Measurements from ENCODE around the gene OR2T27. TPM values are rescaled to one million over a fixed set of nuclear protein-coding genes. Genes with fewer than 3 reads are reported as not detected.

Gene OR2T27
- total and polyA plus RNA-seq, 2 experiments from 2014 or later, result not detected

DNA sequence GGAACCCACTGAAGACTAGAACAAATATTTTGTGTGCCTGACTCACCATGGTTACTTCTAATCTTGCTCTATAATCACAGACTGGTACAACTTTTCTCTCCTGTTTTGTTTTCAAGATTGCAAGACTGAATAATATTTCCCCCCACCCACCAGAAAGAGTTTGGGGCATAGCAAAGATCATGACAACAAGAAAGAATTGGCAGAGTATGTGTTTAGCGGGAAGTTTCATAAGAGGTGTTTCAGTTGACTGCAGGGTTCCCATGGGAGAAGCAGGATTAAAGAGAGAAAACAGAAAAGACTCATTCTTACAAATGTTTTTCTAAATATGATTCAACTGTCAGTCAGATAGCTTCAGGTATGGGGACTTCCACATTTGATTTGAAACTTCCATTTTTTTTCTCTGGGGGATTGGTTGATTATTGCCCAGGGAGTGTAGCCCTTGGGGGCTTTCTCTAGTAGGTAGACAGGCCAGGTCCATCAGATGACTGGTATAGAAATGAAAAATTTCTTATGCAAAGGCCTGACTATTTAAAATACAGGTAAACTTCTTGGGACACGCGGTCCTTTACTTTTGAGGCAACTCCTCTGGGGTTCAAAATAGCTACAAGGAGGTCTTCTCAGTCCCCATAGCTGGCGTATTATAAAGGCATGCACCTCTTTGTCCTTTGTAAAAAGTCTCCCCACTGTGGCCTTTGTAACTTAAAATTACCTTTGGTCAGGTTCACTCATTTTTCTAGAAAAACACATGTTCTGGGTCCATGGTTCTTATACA lies 33.4 kb upstream of the OR2T27 start:
- Histone ChIP-seq H3K27me3 (ENCODE audit: insufficient read depth) (no peaks in the 10 kb centered on the region), H3F3A (replicated peaks; ENCODE audit: low read depth) (no peaks in the 10 kb centered on the region), H3K79me2 (replicated peaks; ENCODE audit: insufficient read depth) (no peaks in the 10 kb centered on the region), H3K36me3 (ENCODE audit: insufficient read depth) (no peaks in the 10 kb centered on the region), H3K4me2 (no peak overlapping the region), H3K9me2 (ENCODE audit: insufficient read depth) (no peaks in the 10 kb centered on the region), H3K4me3 (no peak overlapping the region), H2AFZ (no peak overlapping the region), H3K27ac (ENCODE audit: low read depth) (no peak overlapping the region), H4K20me1 (replicated peaks; ENCODE audit: insufficient read depth) (no peaks in the 10 kb centered on the region), H3K4me1 (ENCODE audit: insufficient read depth) (no peaks in the 10 kb centered on the region)
- Mint-ChIP-seq H3K4me1 (no peaks in the 10 kb centered on the region), H3K4me3 (no peak overlapping the region), H3K9me3 (peaks cover 88% of the 10 kb centered on the region), H3K36me3 (ENCODE audit: low read depth) (peaks cover 32% of the 10 kb centered on the region), H3K27me3 (ENCODE audit: insufficient read depth, low read depth, poor library complexity) (peaks cover 2% of the 10 kb centered on the region), H3K27ac (no peak overlapping the region)
- ATAC-seq (no peak), DNase-seq (ENCODE audit: low spot score) (no peak)
- TF ChIP-seq EZH2 (IDR thresholded peaks at IDR 0.05; ENCODE audit: low read depth, unreplicated experiment) (no peak), POLR2AphosphoS5 (IDR thresholded peaks at IDR 0.05; ENCODE audit: low read depth) (no peak)
- TF ChIP-seq, protein P1, sequence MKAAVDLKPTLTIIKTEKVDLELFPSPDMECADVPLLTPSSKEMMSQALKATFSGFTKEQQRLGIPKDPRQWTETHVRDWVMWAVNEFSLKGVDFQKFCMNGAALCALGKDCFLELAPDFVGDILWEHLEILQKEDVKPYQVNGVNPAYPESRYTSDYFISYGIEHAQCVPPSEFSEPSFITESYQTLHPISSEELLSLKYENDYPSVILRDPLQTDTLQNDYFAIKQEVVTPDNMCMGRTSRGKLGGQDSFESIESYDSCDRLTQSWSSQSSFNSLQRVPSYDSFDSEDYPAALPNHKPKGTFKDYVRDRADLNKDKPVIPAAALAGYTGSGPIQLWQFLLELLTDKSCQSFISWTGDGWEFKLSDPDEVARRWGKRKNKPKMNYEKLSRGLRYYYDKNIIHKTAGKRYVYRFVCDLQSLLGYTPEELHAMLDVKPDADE (IDR thresholded peaks at IDR 0.05), result no peak

DNA sequence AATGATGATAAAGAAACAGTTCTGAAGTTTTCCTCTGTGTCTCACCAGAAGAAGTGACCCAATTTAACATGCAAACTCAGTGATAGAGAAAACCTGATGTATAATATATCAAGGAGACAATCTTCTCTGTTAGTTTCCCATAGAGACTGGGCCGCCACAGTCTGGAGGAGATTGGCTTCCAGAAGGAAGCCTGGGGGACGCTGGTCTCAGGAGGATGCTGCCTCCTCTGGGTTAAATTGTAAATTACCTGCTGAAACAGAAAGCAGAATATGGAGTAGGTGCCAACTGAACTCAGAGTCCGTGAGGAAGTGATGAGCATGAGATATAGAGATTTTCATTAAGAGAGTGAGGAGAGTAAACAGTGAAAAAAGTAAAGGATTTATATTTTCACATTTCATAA lies 31.5 kb upstream of the OR2T27 start:
- Histone ChIP-seq H3K4me3 (no peak overlapping the region), H3K36me3 (ENCODE audit: insufficient read depth) (no peaks in the 10 kb centered on the region), H2AFZ (no peak overlapping the region), H3K4me1 (ENCODE audit: insufficient read depth) (no peaks in the 10 kb centered on the region), H3K79me2 (replicated peaks; ENCODE audit: insufficient read depth) (no peaks in the 10 kb centered on the region), H3K9me2 (ENCODE audit: insufficient read depth) (no peaks in the 10 kb centered on the region), H3K4me2 (no peak overlapping the region), H3K27ac (ENCODE audit: low read depth) (no peak overlapping the region), H3F3A (replicated peaks; ENCODE audit: low read depth) (no peaks in the 10 kb centered on the region), H3K27me3 (ENCODE audit: insufficient read depth) (no peaks in the 10 kb centered on the region), H4K20me1 (replicated peaks; ENCODE audit: insufficient read depth) (no peaks in the 10 kb centered on the region)
- ATAC-seq (no peak), DNase-seq (ENCODE audit: low spot score) (no peak)
- no peaks in the 10 kb centered on the region for H3K4me1 Mint-ChIP-seq
- H3K9me3 Mint-ChIP-seq, result peaks cover 87% of the 10 kb centered on the region
- no peak overlapping the region for H3K27ac Mint-ChIP-seq
- peaks cover 25% of the 10 kb centered on the region for H3K36me3 Mint-ChIP-seq (ENCODE audit: low read depth)
- no peak overlapping the region for H3K4me3 Mint-ChIP-seq
- peaks cover 2% of the 10 kb centered on the region for H3K27me3 Mint-ChIP-seq (ENCODE audit: insufficient read depth, low read depth, poor library complexity)
- no peak for TF ChIP-seq POLR2AphosphoS5 (IDR thresholded peaks at IDR 0.05; ENCODE audit: low read depth)
- TF ChIP-seq, protein P2, sequence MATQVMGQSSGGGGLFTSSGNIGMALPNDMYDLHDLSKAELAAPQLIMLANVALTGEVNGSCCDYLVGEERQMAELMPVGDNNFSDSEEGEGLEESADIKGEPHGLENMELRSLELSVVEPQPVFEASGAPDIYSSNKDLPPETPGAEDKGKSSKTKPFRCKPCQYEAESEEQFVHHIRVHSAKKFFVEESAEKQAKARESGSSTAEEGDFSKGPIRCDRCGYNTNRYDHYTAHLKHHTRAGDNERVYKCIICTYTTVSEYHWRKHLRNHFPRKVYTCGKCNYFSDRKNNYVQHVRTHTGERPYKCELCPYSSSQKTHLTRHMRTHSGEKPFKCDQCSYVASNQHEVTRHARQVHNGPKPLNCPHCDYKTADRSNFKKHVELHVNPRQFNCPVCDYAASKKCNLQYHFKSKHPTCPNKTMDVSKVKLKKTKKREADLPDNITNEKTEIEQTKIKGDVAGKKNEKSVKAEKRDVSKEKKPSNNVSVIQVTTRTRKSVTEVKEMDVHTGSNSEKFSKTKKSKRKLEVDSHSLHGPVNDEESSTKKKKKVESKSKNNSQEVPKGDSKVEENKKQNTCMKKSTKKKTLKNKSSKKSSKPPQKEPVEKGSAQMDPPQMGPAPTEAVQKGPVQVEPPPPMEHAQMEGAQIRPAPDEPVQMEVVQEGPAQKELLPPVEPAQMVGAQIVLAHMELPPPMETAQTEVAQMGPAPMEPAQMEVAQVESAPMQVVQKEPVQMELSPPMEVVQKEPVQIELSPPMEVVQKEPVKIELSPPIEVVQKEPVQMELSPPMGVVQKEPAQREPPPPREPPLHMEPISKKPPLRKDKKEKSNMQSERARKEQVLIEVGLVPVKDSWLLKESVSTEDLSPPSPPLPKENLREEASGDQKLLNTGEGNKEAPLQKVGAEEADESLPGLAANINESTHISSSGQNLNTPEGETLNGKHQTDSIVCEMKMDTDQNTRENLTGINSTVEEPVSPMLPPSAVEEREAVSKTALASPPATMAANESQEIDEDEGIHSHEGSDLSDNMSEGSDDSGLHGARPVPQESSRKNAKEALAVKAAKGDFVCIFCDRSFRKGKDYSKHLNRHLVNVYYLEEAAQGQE (IDR thresholded peaks at IDR 0.05; ENCODE audit: unreplicated experiment), result no peak
- no peak for TF ChIP-seq ZNF114 (CRISPR knock-in tag; IDR thresholded peaks at IDR 0.05)
- TF ChIP-seq, protein P1 (IDR thresholded peaks at IDR 0.05), result no peak
- TF ChIP-seq, protein P3, sequence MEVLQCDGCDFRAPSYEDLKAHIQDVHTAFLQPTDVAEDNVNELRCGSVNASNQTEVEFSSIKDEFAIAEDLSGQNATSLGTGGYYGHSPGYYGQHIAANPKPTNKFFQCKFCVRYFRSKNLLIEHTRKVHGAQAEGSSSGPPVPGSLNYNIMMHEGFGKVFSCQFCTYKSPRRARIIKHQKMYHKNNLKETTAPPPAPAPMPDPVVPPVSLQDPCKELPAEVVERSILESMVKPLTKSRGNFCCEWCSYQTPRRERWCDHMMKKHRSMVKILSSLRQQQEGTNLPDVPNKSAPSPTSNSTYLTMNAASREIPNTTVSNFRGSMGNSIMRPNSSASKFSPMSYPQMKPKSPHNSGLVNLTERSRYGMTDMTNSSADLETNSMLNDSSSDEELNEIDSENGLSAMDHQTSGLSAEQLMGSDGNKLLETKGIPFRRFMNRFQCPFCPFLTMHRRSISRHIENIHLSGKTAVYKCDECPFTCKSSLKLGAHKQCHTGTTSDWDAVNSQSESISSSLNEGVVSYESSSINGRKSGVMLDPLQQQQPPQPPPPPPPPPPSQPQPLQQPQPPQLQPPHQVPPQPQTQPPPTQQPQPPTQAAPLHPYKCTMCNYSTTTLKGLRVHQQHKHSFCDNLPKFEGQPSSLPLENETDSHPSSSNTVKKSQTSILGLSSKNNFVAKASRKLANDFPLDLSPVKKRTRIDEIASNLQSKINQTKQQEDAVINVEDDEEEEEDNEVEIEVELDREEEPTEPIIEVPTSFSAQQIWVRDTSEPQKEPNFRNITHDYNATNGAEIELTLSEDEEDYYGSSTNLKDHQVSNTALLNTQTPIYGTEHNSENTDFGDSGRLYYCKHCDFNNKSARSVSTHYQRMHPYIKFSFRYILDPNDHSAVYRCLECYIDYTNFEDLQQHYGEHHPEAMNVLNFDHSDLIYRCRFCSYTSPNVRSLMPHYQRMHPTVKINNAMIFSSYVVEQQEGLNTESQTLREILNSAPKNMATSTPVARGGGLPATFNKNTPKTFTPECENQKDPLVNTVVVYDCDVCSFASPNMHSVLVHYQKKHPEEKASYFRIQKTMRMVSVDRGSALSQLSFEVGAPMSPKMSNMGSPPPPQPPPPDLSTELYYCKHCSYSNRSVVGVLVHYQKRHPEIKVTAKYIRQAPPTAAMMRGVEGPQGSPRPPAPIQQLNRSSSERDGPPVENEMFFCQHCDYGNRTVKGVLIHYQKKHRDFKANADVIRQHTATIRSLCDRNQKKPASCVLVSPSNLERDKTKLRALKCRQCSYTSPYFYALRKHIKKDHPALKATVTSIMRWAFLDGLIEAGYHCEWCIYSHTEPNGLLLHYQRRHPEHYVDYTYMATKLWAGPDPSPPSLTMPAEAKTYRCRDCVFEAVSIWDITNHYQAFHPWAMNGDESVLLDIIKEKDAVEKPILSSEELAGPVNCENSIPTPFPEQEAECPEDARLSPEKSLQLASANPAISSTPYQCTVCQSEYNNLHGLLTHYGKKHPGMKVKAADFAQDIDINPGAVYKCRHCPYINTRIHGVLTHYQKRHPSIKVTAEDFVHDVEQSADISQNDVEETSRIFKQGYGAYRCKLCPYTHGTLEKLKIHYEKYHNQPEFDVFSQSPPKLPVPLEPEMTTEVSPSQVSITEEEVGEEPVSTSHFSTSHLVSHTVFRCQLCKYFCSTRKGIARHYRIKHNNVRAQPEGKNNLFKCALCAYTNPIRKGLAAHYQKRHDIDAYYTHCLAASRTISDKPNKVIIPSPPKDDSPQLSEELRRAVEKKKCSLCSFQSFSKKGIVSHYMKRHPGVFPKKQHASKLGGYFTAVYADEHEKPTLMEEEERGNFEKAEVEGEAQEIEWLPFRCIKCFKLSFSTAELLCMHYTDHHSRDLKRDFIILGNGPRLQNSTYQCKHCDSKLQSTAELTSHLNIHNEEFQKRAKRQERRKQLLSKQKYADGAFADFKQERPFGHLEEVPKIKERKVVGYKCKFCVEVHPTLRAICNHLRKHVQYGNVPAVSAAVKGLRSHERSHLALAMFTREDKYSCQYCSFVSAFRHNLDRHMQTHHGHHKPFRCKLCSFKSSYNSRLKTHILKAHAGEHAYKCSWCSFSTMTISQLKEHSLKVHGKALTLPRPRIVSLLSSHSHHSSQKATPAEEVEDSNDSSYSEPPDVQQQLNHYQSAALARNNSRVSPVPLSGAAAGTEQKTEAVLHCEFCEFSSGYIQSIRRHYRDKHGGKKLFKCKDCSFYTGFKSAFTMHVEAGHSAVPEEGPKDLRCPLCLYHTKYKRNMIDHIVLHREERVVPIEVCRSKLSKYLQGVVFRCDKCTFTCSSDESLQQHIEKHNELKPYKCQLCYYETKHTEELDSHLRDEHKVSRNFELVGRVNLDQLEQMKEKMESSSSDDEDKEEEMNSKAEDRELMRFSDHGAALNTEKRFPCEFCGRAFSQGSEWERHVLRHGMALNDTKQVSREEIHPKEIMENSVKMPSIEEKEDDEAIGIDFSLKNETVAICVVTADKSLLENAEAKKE (CRISPR knock-in tag; IDR thresholded peaks at IDR 0.05), result no peak
